Esophagus muscularis mucosa (tissue), 3 donors: ENCODE results near the gene PKP1.

ENCODE experiments used
- POLR2AphosphoS5 ChIP-seq, 2 donors: sonication (generic); formaldehyde crosslinking; IDR thresholded peaks; one replicate each; pipeline ENCODE4 v1.6.1; 2017; ENCODE audit warnings: antibody characterized with exemption in 2 of 2
- TF ChIP-seq, protein P1 (sequence below), 3 experiments: fragments of 200-600 bp in 2 of 3; fragments of 450-650 bp in 1 of 3; sonication (generic) in 2 of 3; IDR thresholded peaks; one replicate each; pipeline ENCODE4 v1.5.1; 2017 to 2019; ENCODE audit warnings: antibody characterized with exemption in 3 of 3, mild to moderate bottlenecking in 2 of 3, moderate library complexity in 1 of 3

DNA sequence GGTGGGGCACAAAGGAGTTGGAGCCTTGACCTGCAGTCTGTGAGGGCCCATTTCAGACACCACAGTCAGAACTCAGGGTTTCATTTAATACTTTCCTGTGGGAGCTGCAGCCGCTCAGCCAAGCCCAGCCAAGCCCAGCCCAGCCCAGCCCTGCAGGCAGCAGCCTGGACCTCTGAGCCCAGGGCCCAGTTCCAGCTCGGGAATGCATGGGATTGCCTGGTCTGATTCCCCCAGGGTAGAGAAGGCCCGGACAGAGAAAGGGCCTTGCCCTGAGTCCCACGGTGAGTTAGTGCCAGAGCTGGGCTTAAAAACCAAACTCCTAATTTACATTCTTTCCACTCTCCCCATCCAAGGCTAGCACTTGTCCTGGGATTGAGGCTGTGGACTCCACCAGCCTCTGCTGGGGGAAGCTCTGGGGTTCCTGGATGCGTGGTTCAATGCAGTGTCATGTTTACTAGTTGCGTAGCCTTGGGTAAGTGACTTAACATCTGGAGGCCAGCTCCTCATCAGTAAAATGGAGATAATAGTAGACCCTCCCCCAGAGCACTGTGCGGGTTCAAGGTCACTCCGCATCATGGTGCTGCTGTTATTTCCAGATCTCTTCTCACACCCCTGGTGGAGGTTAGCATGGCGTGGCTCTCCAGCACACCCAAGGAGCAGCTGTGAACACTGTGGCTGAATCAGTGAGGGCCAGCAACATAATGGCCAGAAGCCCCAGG lies 29.2 kb upstream of the PKP1 start:
- TF ChIP-seq, protein P1, sequence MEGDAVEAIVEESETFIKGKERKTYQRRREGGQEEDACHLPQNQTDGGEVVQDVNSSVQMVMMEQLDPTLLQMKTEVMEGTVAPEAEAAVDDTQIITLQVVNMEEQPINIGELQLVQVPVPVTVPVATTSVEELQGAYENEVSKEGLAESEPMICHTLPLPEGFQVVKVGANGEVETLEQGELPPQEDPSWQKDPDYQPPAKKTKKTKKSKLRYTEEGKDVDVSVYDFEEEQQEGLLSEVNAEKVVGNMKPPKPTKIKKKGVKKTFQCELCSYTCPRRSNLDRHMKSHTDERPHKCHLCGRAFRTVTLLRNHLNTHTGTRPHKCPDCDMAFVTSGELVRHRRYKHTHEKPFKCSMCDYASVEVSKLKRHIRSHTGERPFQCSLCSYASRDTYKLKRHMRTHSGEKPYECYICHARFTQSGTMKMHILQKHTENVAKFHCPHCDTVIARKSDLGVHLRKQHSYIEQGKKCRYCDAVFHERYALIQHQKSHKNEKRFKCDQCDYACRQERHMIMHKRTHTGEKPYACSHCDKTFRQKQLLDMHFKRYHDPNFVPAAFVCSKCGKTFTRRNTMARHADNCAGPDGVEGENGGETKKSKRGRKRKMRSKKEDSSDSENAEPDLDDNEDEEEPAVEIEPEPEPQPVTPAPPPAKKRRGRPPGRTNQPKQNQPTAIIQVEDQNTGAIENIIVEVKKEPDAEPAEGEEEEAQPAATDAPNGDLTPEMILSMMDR (IDR thresholded peaks at IDR 0.05) = no peak
- no peak for TF ChIP-seq POLR2AphosphoS5 (IDR thresholded peaks at IDR 0.05)
